ENCODE data around the gene MYOZ2. TPM values are rescaled to one million over a fixed set of nuclear protein-coding genes. Genes with fewer than 3 reads are reported as not detected.

The MYOZ2 gene
- total and polyA plus RNA-seq, 2 donors, result 0.33 to 0.98 TPM

DNA sequence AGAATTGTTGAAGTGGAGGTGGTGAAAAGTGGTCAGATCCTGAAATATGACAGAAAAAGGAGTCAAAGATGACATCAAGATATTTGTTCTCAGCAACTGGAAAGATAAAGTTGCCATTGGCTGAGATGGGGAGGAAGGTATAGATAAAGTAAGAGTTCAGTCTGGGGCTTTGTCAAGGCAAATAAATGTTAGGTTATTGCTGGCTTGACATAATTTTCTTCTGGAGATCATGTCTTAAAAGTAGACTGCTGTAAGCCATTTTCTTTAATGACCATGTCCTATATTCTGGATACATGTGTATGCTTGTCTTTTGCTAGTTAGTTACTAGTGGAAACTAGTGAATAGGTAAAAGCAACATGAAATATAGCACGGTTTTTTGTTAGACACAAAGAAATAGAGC lies 82.5 kb downstream of the MYOZ2 start:
- H3K4me3 ChIP-seq (ENCODE audit: low read length in 2 of 2), result no peak overlapping the region
- peaks cover 2 to 3% of the 10 kb centered on the region in 2 donors for H3K4me1 ChIP-seq (ENCODE audit: control insufficient read depth in 2 of 2, insufficient read depth in 2 of 2, low read length in 2 of 2)

DNA sequence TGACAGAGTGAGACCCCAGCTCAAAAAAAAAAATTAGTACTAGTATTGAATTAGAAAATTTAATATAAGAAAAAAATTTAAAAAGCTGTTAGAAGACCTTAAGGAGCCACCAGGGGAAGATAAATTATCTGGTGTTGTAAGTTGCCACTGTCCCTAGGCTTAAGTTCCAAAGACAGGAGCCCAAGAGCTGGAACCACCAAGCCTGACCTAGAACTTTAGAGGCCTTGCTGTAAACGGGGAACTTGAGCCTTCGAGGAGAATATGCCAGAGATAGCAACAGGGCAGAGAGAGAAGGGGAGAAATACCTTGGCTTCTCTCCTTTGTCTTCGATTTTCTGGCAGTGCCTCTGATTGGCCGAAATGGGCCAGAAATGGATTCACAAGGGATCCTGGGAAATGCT lies 85.8 kb downstream of the MYOZ2 start:
- WGBS, result 83% methylated on average over 4 of the region's 4 CpGs
- Histone ChIP-seq H3K27ac (ENCODE audit: low read depth in 1 of 2, low read length in 1 of 2) (no peak overlapping the region), H3K4me1 (ENCODE audit: control insufficient read depth in 2 of 2, insufficient read depth in 2 of 2, low read length in 2 of 2) (no peaks in the 10 kb centered on the region), H3K36me3 (ENCODE audit: control insufficient read depth in 2 of 2, insufficient read depth in 2 of 2, low read length in 1 of 2) (no peaks in the 10 kb centered on the region), H3K27me3 (ENCODE audit: control insufficient read depth in 2 of 2, insufficient read depth in 1 of 2, low read length in 1 of 2) (no peaks in the 10 kb centered on the region), H3K9me3 (ENCODE audit: control insufficient read depth in 2 of 2, insufficient read depth in 1 of 2, low read length in 1 of 2) (no peaks in the 10 kb centered on the region), H3K4me3 (ENCODE audit: low read length in 2 of 2) (no peak overlapping the region)
- DNase-seq (ENCODE audit: low read depth in 6 of 9, low spot score in 9 of 9), result no peak

More for the DNA sequence above, 82.5 kb downstream of the MYOZ2 start:
- Histone ChIP-seq H3K27ac (ENCODE audit: low read depth in 1 of 2, low read length in 1 of 2) (no peak overlapping the region), H3K36me3 (ENCODE audit: control insufficient read depth in 2 of 2, insufficient read depth in 2 of 2, low read length in 1 of 2) (no peaks in the 10 kb centered on the region), H3K27me3 (ENCODE audit: control insufficient read depth in 2 of 2, insufficient read depth in 1 of 2, low read length in 1 of 2) (no peaks in the 10 kb centered on the region), H3K9me3 (ENCODE audit: control insufficient read depth in 2 of 2, insufficient read depth in 1 of 2, low read length in 1 of 2) (no peaks in the 10 kb centered on the region)
- 98% methylated on average over 1 of the region's 1 CpG for WGBS
- no peak for DNase-seq (ENCODE audit: low read depth in 6 of 9, low spot score in 9 of 9)

DNA sequence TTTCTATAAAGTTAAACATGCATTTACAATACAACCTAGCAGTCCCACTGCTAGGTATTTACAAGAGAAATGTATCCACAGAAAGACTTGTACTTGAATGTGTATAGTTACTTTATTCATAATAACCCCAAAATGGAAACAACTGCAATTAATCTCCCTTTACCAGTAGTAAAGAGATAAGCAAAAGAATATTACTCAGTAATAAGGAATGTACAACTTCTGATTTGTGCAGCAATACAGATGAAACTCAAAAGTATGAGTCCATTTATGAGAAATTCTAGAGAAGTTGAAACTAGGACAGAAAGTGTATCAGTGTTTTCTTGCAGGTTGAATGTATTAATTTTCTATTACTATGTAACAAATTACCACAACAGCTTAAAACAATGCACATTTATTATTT lies 92.1 kb downstream of the MYOZ2 start:
- no peaks in the 10 kb centered on the region for H3K9me3 ChIP-seq (ENCODE audit: control insufficient read depth in 2 of 2, insufficient read depth in 1 of 2, low read length in 1 of 2)
- DNase-seq (ENCODE audit: low read depth in 6 of 9, low spot score in 9 of 9), result no peak
- H3K36me3 ChIP-seq (ENCODE audit: control insufficient read depth in 2 of 2, insufficient read depth in 2 of 2, low read length in 1 of 2), result no peaks in the 10 kb centered on the region
- H3K4me1 ChIP-seq (ENCODE audit: control insufficient read depth in 2 of 2, insufficient read depth in 2 of 2, low read length in 2 of 2), result no peaks in the 10 kb centered on the region
- no peaks in the 10 kb centered on the region for H3K27me3 ChIP-seq (ENCODE audit: control insufficient read depth in 2 of 2, insufficient read depth in 1 of 2, low read length in 1 of 2)
- H3K27ac ChIP-seq (ENCODE audit: low read depth in 1 of 2, low read length in 1 of 2), result no peak overlapping the region
- H3K4me3 ChIP-seq (ENCODE audit: low read length in 2 of 2), result no peak overlapping the region

DNA sequence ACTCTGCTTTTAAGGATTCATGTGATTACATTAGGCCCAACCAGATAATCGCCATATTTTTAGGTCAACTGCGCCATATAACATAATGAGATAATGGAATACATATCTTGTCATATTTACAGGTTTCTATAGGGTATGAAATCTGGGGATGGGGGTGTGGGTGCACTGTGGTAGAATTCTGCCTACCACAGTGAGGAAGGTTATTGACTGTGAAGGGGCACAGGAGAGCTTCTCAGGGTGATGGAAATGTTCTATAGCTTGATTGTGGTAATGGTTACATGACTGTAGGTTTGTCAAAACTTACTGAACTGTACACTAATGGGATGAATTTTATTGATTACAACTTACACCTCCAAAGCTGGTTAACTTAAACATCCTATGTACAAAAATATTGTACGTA lies 92.8 kb downstream of the MYOZ2 start:
- Histone ChIP-seq H3K27me3 (ENCODE audit: control insufficient read depth in 2 of 2, insufficient read depth in 1 of 2, low read length in 1 of 2) (no peaks in the 10 kb centered on the region), H3K4me1 (ENCODE audit: control insufficient read depth in 2 of 2, insufficient read depth in 2 of 2, low read length in 2 of 2) (no peaks in the 10 kb centered on the region), H3K4me3 (ENCODE audit: low read length in 2 of 2) (no peak overlapping the region), H3K27ac (ENCODE audit: low read depth in 1 of 2, low read length in 1 of 2) (no peak overlapping the region), H3K36me3 (ENCODE audit: control insufficient read depth in 2 of 2, insufficient read depth in 2 of 2, low read length in 1 of 2) (no peaks in the 10 kb centered on the region), H3K9me3 (ENCODE audit: control insufficient read depth in 2 of 2, insufficient read depth in 1 of 2, low read length in 1 of 2) (no peaks in the 10 kb centered on the region)
- 100% methylated on average over 3 of the region's 3 CpGs for WGBS
- no peak for DNase-seq (ENCODE audit: low read depth in 6 of 9, low spot score in 9 of 9)

DNA sequence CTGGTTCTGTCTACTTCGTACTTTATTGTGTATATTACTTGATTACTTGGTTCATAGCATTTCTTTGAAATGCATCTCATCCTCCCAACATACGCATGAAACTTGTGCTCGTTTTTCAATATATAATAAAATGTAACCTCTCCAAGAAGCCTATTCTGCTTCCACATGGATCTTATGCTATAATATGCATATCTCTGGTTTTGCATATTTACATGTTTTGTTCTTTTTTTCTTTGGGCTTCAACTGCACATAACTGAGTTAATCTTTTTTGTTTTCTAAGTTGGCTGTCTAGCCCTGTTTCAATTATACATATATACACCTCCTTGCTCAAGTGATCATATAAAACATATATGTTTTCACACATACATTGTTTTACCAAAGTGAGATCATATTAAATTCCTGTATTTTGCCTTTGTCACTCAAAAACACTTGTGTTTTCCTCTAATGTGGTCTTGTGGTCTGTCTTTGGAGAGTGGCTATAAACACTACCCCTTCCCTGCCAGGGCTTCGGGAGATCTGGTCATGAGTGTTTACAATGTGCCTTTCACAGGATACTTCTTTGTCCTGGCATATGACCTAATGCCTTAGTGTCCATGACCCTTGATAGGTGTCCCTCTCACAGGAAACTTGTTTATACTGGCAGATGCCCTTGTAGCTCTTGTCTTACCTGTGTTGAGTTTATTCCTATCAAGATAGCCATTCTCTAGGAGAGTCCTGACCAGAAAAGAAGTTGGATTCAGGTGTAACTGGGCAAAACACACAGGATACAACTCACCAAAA lies 94.5 kb downstream of the MYOZ2 start:
- Histone ChIP-seq H3K36me3 (ENCODE audit: control insufficient read depth in 2 of 2, insufficient read depth in 2 of 2, low read length in 1 of 2) (no peaks in the 10 kb centered on the region), H3K9me3 (ENCODE audit: control insufficient read depth in 2 of 2, insufficient read depth in 1 of 2, low read length in 1 of 2) (no peaks in the 10 kb centered on the region), H3K4me3 (ENCODE audit: low read length in 2 of 2) (no peak overlapping the region), H3K4me1 (ENCODE audit: control insufficient read depth in 2 of 2, insufficient read depth in 2 of 2, low read length in 2 of 2) (peaks cover 0 to 6% of the 10 kb centered on the region in 2 donors), H3K27ac (ENCODE audit: low read depth in 1 of 2, low read length in 1 of 2) (no peak overlapping the region), H3K27me3 (ENCODE audit: control insufficient read depth in 2 of 2, insufficient read depth in 1 of 2, low read length in 1 of 2) (no peaks in the 10 kb centered on the region)
- no peak for DNase-seq (ENCODE audit: low read depth in 6 of 9, low spot score in 9 of 9)
- WGBS, result 96% methylated on average over 4 of the region's 4 CpGs

DNA sequence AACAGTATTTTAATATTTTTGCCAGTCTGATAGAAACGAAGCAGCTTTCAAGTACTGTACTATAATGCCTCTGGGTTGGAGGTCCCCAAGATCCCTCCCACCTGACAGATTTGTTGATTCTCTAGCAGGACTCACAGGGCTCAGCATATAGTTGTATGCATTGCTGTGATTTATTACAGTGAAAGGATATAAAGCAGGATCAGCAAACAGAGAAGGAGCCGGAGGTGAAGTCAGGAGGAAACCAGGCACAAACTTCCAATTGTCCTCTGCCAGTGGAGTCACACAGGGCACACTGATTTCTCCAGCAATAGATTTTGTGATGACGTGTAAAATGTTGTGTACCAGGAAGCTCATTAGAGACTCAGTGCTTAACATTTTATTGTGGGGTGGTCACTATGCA lies 95.9 kb downstream of the MYOZ2 start:
- no peak for DNase-seq (ENCODE audit: low read depth in 6 of 9, low spot score in 9 of 9)
- no peak overlapping the region for H3K27ac ChIP-seq (ENCODE audit: low read depth in 1 of 2, low read length in 1 of 2)
- H3K4me1 ChIP-seq (ENCODE audit: control insufficient read depth in 2 of 2, insufficient read depth in 2 of 2, low read length in 2 of 2), result peaks cover 0 to 6% of the 10 kb centered on the region in 2 donors
- H3K27me3 ChIP-seq (ENCODE audit: control insufficient read depth in 2 of 2, insufficient read depth in 1 of 2, low read length in 1 of 2), result no peaks in the 10 kb centered on the region
- H3K4me3 ChIP-seq (ENCODE audit: low read length in 2 of 2), result no peak overlapping the region
- 95% methylated on average over 3 of the region's 3 CpGs for WGBS
- no peaks in the 10 kb centered on the region for H3K36me3 ChIP-seq (ENCODE audit: control insufficient read depth in 2 of 2, insufficient read depth in 2 of 2, low read length in 1 of 2)
- no peaks in the 10 kb centered on the region for H3K9me3 ChIP-seq (ENCODE audit: control insufficient read depth in 2 of 2, insufficient read depth in 1 of 2, low read length in 1 of 2)

DNA sequence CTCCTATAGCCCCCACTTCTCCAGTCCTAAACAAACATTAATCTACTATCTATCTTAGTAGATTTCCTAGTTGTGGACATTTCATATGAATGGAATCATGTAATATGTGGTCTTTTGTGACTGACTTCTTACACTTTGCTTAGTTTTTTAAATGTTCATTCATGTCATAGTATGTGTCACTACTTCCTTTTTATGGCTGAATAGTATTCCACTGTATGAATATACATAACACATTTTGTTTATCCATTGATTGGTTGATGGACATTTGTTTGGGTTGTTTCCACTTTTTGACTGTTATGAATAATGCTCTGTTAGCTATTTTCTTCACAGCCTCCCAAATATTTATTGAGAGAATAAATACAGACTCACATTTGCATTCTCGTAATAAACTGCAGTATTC lies 96.7 kb downstream of the MYOZ2 start:
- no peaks in the 10 kb centered on the region for H3K27me3 ChIP-seq (ENCODE audit: control insufficient read depth in 2 of 2, insufficient read depth in 1 of 2, low read length in 1 of 2)
- 96% methylated on average over 1 of the region's 1 CpG for WGBS
- H3K9me3 ChIP-seq (ENCODE audit: control insufficient read depth in 2 of 2, insufficient read depth in 1 of 2, low read length in 1 of 2), result no peaks in the 10 kb centered on the region
- DNase-seq (ENCODE audit: low read depth in 6 of 9, low spot score in 9 of 9), result no peak
- H3K27ac ChIP-seq (ENCODE audit: low read depth in 1 of 2, low read length in 1 of 2), result no peak overlapping the region
- H3K4me3 ChIP-seq (ENCODE audit: low read length in 2 of 2), result no peak overlapping the region
- H3K4me1 ChIP-seq (ENCODE audit: control insufficient read depth in 2 of 2, insufficient read depth in 2 of 2, low read length in 2 of 2), result peaks cover 0 to 6% of the 10 kb centered on the region in 2 donors
- H3K36me3 ChIP-seq (ENCODE audit: control insufficient read depth in 2 of 2, insufficient read depth in 2 of 2, low read length in 1 of 2), result no peaks in the 10 kb centered on the region

DNA sequence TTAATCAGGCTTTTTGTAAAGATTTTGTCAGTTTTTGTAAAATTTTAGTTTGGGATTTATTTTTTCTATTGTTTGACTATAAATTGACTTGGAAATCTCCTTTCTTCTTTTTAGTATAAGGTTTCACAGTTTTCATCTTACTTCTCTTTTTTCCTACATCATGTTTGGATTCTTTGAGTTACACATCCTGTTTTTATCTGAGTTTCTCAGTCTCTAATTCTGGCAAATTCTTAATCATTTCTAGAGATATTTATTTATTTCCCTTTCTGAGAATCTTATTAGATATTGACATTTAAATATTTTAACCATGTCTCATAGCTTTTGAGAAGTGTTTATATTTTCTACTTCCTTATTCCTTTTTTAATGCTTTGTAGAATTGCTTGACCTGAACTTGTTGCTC lies 97.6 kb downstream of the MYOZ2 start:
- no peak overlapping the region for H3K27ac ChIP-seq (ENCODE audit: low read depth in 1 of 2, low read length in 1 of 2)
- H3K36me3 ChIP-seq (ENCODE audit: control insufficient read depth in 2 of 2, insufficient read depth in 2 of 2, low read length in 1 of 2), result no peaks in the 10 kb centered on the region
- peaks cover 0 to 6% of the 10 kb centered on the region in 2 donors for H3K4me1 ChIP-seq (ENCODE audit: control insufficient read depth in 2 of 2, insufficient read depth in 2 of 2, low read length in 2 of 2)
- no peak overlapping the region for H3K4me3 ChIP-seq (ENCODE audit: low read length in 2 of 2)
- DNase-seq (ENCODE audit: low read depth in 6 of 9, low spot score in 9 of 9), result no peak
- H3K27me3 ChIP-seq (ENCODE audit: control insufficient read depth in 2 of 2, insufficient read depth in 1 of 2, low read length in 1 of 2), result no peaks in the 10 kb centered on the region
- H3K9me3 ChIP-seq (ENCODE audit: control insufficient read depth in 2 of 2, insufficient read depth in 1 of 2, low read length in 1 of 2), result no peaks in the 10 kb centered on the region

DNA sequence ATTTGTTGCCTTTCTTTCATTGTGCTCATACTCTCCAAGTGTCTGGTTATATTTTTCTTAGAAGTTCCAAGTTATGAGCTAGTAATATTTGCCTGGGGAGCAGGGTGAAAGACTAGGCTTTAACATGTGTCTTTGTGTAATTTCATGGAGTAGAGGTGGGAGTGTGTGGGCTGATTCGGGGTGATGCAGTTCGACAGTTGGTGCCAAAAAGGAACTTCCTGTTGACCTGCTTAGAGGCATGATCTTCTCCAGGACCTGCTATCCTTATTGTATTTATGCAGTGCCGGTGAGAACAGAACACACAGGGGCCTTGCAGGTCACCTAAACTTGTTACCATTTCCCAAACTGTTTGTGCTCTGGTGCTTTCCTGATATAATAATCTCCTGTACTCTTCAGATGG lies 98.1 kb downstream of the MYOZ2 start:
- WGBS, result 32% methylated on average over 3 of the region's 3 CpGs

More for the DNA sequence above, 98.1 kb downstream of the MYOZ2 start:
- DNase-seq (ENCODE audit: low read depth in 6 of 9, low spot score in 9 of 9), result peak in 4 of 9 donors; percentile 14 to 51 (median 28)
- H3K27ac ChIP-seq (ENCODE audit: low read depth in 1 of 2, low read length in 1 of 2), result no peak overlapping the region
- no peaks in the 10 kb centered on the region for H3K9me3 ChIP-seq (ENCODE audit: control insufficient read depth in 2 of 2, insufficient read depth in 1 of 2, low read length in 1 of 2)
- H3K36me3 ChIP-seq (ENCODE audit: control insufficient read depth in 2 of 2, insufficient read depth in 2 of 2, low read length in 1 of 2), result no peaks in the 10 kb centered on the region
- no peaks in the 10 kb centered on the region for H3K27me3 ChIP-seq (ENCODE audit: control insufficient read depth in 2 of 2, insufficient read depth in 1 of 2, low read length in 1 of 2)
- H3K4me3 ChIP-seq (ENCODE audit: low read length in 2 of 2), result no peak overlapping the region
- H3K4me1 ChIP-seq (ENCODE audit: control insufficient read depth in 2 of 2, insufficient read depth in 2 of 2, low read length in 2 of 2), result peaks cover 0 to 6% of the 10 kb centered on the region in 2 donors
